Fibroblast of villous mesenchyme (primary cell): ENCODE data around the gene WNT3. TPM values are rescaled to one million over a fixed set of nuclear protein-coding genes. Genes with fewer than 3 reads are reported as not detected.

ENCODE experiments used
- DNase-seq: peaks from one replicate; pipeline ENCODE4 v3.0.0-alpha.2; 2010; ENCODE audit warnings: low read depth
- H3K4me3 ChIP-seq: 2 replicates; pipeline ENCODE4 v1.5.1; 2011; ENCODE audit warnings: low read depth, mild to moderate bottlenecking, low read length
- CTCF ChIP-seq: IDR thresholded peaks from 2 replicates; pipeline ENCODE4 v1.5.1; 2012; ENCODE audit warnings: low read depth, mild to moderate bottlenecking, low read length; ENCODE audit not compliant: insufficient read depth
- total RNA-seq: library from RNA; depleted of rRNA; stranded (reverse); fragments of >200 nt; gene quantifications from 2 replicates; pipeline ENCODE4 v1.2.3, GENCODE V29; 2012

Gene WNT3
- total RNA-seq, 1 donor, result 2.2 TPM

- TF ChIP-seq CTCF, result no peak
- H3K4me3 ChIP-seq, result no peak overlapping the region
- DNase-seq, result peak; percentile 21
Measured at GRCh38 chr17:46727572-46728348, 90.7 kb downstream of the WNT3 start.

- DNase-seq, result peak; percentile 75
- no peak overlapping the region for H3K4me3 ChIP-seq
- TF ChIP-seq CTCF, result no peak
Measured at GRCh38 chr17:46726206-46726605, 92.3 kb downstream of the WNT3 start.

- TF ChIP-seq CTCF, result no peak
- no peak overlapping the region for H3K4me3 ChIP-seq
- no peak for DNase-seq
Measured at GRCh38 chr17:46722662-46723285, 95.7 kb downstream of the WNT3 start.

GRCh38 chr17:46720408-46720807, 98.1 kb downstream of the WNT3 start:
- no peak overlapping the region for H3K4me3 ChIP-seq
- no peak for TF ChIP-seq CTCF
- peak; percentile 48 for DNase-seq

GRCh38 chr17:46719891-46720290, 98.6 kb downstream of the WNT3 start:
- no peak for TF ChIP-seq CTCF
- H3K4me3 ChIP-seq, result no peak overlapping the region

GRCh38 chr17:46717999-46718398, 100.5 kb downstream of the WNT3 start:
- DNase-seq, result no peak
- H3K4me3 ChIP-seq, result no peak overlapping the region
- no peak for TF ChIP-seq CTCF

More at GRCh38 chr17:46719891-46720290, 98.6 kb downstream of the WNT3 start:
- DNase-seq, result no peak

Other genes starting within 250 kb of the WNT3 start
- 8.4 and 13.0 TPM in 2 replicates for gene ARL17A, start 239.0 kb downstream of the WNT3 start, total RNA-seq
- gene NSF, start 228.0 kb downstream of the WNT3 start, total RNA-seq, result 50.3 and 83.8 TPM in 2 replicates
- under 0.01 TPM in 1 of 2 replicates, not detected in the other for gene WNT9B, start 32.9 kb upstream of the WNT3 start, total RNA-seq
- gene GOSR2, start 104.5 kb upstream of the WNT3 start, total RNA-seq, result 55.7 and 65.6 TPM in 2 replicates
- not detected in 2 replicates for gene RPRML, start 160.6 kb upstream of the WNT3 start, total RNA-seq